GM19452 (cell line): ENCODE data around the gene BBS7.

ENCODE experiments used
- ATAC-seq: cut with Tn5 transposase; IDR thresholded peaks from one replicate; pipeline ENCODE4 v1.9.1; 2021; ENCODE audit not compliant: unreplicated experiment

BBS7 gene, protein sequence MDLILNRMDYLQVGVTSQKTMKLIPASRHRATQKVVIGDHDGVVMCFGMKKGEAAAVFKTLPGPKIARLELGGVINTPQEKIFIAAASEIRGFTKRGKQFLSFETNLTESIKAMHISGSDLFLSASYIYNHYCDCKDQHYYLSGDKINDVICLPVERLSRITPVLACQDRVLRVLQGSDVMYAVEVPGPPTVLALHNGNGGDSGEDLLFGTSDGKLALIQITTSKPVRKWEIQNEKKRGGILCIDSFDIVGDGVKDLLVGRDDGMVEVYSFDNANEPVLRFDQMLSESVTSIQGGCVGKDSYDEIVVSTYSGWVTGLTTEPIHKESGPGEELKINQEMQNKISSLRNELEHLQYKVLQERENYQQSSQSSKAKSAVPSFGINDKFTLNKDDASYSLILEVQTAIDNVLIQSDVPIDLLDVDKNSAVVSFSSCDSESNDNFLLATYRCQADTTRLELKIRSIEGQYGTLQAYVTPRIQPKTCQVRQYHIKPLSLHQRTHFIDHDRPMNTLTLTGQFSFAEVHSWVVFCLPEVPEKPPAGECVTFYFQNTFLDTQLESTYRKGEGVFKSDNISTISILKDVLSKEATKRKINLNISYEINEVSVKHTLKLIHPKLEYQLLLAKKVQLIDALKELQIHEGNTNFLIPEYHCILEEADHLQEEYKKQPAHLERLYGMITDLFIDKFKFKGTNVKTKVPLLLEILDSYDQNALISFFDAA

DNA sequence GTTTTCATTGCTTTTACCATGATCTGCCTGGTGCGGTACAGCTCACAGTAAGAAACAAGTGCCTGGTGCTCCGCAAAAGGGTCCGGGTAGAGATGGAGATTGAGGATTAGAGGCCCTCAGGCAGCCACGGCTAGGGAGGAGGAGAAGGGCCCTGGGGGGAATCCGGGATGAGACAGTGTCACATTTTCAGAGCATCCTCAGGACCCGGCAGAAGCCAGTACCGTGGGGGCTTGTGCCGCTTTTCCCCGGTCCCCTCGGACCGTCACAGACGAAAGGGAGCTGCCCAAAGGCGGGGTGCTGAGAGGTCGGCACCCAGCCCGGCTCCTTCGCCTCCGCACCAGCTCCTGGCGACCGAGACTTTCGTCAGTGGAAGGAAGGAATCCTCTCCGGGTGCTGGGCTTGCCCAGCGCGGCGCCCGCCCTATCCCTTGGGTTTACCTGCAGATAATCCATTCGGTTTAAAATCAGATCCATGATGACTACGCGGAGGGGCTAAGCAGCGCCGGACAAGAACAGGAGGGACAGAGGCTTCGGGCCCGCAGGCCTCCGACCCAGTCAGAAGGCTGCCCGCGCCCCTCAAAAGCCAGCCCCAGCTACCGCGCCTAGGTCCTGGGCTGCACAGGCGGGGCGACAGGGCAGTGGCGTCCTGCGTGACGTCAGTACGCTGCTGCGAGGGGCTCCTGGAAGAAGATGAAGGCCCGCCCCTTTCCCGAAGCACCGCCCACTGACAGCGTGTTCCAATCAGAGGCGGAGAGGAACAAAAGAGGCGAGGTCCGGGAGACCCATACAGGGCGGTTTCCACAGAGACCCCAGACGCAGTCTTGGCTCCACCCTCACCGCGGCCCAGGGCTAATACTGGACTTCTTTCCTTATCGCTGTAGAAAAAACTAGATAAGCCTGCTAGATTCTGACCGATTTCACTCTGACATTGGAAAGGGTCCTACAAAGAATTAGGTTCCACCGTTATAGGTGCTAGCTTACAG, at the start of gene BBS7:
Gene BBS7, minus strand, starts transcription at position 634 of the 982 bp plus-strand sequence. Its CDS starts 161 bp downstream, at position 473.
- ATAC-seq: peak; percentile 99

DNA sequence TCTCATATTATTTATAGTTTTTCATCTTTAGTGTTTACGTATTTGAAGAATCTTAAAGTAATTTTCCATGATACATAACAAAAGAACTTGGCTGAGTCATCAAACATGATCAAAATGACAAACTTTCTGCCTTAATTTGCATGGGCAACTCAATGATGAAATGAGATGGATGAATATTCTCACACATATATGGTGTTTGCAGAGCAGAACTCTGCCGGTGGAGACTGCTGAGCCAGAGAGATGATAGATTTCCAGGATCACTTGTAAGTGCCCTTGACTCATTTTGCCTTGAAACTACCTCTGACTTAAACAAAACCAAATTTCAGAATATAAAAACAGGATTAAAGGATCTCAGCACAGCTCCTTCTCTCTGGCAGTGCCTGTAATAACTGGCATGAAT, 43.4 kb upstream of the BBS7 start:
- ATAC-seq: no peak

DNA sequence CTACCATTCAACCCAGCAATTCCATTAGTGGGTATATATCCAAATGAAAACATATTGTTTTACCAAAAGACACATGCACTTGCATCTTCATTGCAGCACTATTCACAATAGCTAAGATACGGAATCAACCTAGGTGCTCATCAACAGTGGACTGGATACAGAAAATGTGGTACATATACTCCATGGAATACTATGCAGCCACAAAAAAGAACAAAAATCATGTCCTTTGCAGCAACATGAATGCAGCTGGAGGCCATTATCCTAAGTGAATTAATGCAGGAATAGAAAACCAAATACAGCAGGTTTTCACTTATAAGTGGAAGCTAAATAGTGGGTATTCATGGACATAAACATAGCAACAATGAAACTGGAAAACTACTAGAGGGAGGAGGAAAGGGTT, 38.1 kb upstream of the BBS7 start:
- ATAC-seq: no peak

DNA sequence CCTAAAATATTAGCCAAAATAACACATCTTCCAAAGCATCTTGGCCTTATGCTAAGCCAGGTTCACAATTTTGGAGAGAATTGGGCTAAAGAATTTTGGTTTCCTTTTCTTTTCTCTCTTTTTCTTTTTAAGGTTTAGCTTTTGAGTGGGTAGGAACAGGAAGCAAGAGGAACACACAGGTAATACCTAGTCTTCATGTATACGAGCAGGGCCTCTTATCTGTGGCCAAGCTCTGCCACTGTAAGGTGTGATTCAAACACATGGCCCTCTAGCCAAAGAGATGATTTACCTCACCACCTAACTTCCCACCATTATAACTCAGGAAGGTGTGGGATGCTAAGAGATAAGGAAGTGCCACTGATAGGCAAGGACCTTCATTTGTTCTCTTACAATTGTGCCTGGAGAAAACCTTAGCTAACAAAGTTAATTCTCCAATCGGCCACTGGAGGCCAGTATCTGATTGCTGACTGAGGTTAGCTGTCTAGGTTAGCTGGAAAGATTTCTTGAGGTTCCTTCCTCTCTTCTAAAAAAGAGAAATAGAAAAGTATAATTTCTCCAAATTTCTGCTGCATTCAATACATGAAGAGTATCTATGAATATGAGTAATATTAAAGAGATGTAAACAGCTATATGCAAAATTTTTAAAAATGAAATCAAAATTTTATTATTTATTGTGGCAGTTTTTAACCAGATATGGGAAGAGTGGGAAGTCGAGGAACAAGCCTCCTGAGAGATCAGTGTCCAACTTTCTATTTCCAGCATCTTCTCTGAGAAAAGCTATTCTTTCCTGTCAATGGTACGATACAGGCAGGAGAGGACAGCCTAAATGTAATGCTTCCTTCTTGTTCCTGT, 30.1 kb upstream of the BBS7 start:
- ATAC-seq: peak; percentile 92

DNA sequence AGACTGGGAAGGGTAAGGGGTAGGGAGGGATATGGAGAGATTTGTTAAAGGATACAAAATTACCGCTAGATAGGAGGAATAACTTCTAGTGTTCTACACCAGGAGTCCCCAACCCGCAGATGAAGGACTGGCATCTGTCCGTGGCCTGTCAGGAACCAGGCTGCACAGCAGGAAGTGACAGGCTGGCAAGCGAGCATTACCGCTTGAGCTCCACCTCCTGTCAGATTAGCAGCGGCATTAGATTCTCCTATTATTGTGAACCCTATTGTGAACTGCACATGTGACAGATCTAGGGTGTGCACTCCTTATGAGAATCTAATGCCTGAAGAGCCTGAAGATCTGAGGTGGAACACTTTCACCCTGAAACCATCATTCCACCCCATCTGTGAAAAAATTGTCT, 27.9 kb upstream of the BBS7 start:
- ATAC-seq: no peak

DNA sequence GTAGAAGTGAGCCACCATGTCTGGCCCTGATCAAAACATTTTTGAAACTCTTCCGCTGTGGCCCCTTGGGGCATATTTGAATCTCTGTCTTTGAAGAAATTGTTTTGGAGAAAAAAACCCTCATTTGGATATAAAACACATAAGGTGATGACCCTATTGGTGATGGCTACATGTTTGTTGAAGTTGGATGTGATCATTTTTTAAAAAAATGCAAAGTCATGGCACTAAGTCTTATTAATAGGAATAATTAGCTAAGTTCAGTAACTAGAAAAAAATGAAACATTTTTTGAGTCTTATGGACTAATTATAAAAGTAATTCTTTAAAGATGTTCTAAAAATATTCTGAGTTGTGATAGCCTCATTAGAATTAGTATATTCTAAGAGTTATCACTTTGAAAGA, 17.9 kb upstream of the BBS7 start:
- no peak for ATAC-seq

DNA sequence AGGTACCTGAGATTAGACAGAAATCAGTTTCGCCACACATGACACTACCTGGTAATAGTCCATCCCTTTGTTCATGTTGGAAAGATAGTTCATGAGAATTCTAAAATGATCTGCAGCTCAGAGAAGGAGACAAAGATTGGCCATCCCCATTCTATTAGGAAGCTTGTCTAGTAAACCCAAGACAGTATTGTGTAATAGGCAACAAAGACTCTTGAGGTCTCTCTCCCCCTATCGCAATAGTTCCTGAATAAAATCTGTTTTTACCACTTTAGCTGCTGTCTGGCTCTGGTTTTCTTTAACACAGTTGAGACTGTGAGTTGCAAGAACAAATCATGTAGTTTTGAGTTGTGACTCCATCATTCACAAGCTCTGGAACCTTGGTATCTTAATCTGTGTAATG, 14.8 kb upstream of the BBS7 start:
- no peak for ATAC-seq

DNA sequence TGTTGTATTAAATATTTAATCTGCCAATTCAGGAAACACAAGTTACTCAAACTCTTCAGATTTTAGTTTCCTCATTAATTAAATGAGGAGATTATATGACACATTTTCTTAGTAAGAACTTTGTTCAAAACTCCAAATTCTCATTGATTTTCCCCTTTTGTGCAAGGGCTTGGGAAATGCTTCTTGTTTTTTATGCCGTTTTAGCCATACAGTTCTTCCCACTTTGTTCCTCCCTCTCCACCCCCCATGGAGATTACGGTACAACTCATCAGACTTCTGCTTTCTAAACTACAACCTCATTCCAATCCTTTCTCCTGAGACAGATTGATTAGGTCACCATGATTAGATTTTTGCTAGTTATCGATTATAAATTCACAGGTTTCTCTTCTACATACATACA, 10.9 kb upstream of the BBS7 start:
- no peak for ATAC-seq

DNA sequence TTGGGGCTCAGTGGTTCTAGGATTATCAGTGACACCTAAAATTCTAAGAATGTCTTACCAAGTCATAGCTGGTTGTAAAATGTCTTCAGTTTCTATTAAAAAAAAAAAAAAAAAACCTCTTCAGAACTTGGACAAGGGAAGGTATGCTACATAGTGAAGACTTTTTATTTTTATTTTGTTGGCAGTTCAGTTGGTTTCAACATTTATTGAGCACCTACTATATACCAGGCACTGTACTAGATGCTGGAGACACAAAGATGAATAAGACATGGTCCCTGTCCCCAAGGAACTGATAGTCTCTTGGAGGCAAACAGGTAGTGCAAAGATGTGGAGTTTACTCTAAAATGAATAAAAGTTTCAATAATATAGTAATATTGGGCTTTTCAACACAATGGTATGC, 8.9 kb upstream of the BBS7 start:
- ATAC-seq: no peak

DNA sequence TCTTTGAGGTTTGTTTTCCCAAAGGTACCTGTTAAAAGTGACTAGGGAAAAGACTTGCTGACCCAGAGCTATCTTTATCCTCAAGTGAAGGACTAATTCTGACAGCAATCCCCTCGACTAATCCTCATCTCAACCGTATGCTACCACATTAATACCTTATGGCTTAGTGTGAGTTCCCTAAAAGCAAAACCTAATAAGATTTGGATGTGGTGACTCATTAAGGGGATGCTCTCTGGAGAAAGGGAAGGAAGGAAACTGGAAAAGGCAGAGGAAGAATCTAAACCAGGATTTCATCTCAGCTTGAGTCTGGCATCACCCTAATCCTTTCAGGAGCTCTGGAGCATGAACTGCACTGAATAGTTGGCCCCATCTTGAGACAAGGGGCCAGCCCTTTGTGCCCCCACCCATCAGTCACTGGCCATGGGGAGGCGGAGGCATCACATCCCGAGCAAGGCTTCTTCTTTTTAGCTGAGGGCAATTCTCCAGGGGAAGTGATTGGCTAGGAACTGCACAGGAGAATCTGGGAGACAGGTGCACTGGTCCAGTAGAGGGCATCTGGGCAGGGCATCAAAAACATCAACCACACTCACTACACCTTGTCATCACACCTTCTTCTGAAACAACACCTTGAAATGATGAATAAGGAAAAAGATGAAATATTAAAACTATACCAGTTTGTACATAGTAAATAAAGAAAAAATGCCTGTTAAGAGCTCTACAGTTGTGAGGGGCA, 6.9 kb upstream of the BBS7 start:
- ATAC-seq: no peak

DNA sequence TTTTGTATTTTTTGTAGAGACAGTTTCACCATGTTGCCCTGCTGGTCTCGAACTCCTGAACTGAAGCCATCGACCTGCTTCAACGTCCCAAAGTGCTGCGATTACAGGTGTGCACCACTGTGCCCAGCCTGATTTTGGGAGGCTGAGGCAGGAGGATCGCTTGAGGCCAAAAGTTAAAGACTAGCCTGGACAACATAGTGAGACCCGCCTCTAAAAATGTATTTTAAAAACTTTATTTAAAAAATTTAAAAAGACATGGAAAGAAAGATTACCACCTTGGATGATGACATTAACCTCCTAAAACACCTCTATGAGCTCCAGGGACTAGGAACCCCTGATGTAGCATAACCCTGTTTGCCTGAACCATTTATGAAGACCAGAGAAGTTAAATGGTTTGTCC, 5.8 kb upstream of the BBS7 start:
- ATAC-seq: no peak

DNA sequence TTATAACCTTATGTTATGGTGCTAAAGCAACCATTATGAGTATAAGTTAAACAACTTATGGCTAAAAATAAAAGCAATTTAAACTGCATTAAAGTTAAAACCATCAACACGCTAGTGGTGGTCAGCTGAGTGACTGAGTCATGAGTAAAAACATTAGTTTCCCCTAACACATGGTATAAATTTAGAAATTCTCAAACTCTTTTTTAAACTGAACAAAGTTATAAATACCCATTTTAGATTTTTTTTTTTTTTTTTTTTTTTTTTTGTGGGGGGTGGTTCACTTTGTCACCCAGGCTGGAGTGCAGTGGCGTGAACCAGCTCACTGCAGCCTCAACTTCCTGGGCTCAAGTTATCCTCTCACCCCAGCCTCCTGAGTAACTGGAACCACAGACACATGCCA, 5.4 kb upstream of the BBS7 start:
- ATAC-seq: no peak

DNA sequence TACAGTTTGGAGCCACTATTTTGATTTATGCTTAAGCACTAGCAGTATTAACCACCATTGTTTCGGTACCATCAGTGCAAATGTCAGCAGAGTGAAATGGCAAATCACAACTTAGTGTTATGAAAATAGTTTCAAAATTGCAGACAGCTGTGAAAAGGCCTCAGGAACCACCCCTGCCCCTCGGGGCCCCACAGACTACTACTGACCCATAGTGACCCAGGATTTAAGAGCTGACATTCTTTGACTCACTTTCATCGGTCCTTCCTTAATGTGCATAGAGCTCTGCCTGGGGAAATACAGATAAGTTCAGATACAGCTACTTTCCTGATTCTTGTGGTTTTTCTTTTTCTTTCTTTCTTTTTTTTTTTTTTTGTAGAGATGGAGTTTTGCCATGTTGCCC, 3.3 kb upstream of the BBS7 start:
- no peak for ATAC-seq

DNA sequence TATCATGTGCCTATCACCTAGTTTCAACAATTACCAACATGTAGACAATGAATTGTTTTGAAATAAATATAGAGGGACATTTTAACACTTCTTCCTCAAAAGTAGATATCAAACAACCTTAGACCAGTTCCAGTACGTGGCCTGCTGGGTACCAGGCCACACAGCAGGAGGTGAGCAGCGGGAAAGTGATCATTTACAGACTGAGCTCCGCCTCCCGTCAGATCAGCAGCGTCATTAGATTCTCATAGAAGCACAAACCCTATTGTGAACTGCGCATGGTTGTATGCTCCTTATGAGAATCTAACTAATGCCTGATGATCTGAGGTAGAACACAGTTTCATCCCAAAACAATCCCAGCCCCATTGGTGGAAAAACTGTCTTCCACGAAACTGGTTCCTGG, 6.5 kb downstream of the BBS7 start:
- ATAC-seq: no peak

DNA sequence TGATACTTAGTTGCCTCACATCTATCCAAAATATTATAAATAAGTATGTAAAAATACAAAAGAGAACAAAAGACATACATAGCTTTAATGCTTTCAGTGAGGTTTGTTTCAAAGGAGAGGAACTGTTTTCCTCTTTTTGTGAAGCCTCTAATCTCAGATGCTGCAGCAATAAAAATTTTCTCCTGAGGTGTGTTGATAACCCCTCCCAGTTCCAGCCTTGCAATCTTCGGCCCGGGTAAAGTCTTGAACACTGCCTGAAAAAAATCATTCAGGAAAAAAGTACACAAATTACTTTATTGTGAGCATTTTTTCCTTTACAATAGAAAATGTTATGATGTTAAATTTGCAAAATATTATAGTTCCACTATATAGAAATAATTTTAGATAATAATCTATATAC, 8.8 kb downstream of the BBS7 start:
- ATAC-seq: no peak

DNA sequence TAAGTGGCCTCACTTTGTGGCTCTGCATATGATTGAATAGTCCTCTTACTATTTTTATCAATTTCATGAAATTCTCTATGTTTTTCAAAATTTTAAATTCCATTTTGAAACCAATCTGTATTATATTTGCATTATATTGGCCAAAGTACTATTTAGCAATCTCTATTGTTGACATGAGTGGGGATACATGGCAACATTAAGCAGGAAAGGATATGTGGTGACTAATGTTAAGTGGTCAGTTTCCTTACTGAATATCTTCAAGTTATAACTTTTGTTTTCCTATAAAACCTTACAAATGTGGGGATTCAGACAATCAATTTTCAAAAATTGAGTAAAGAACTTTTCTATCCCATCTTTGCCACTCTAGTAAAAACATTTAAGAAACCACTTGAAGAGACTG, 10.2 kb downstream of the BBS7 start:
- no peak for ATAC-seq

DNA sequence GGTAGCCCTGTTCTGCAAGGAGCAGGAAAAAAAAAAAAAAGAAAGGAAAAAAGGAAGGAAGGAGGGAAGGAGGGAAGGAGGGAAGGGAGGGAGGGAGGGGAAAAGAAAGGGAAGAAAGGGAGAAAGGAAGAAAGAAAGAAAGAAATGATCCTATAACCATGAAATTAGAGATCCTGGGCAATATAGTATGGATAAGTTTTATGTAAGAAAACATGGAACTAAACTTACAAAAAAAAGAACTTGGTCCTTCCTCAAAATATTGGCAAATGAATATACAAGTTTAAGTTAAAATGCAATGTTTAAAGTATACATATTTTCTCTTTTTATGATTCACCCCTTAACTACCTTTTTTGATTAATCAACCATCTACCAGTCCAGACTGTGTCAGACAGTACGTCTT, 18.9 kb downstream of the BBS7 start:
- no peak for ATAC-seq

DNA sequence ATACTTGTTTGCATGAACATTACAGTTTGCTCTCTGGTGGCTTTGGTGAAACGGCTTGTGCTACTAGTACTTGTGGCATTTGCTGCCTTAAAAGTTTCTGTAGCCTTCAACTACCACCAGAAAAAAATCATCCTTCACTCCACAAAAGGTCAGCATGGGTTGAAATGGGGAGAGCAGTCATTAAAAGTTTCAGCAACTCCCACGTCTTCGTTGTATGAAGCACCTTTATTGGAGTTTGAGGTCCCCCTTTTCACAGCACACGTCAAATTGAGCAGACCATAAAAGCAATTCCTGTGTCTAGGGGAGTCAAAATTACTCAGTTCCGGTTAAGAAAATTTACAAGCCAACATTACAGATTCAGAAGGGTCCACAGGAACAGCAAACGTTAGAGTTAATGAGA, 23.6 kb downstream of the BBS7 start:
- ATAC-seq: no peak

DNA sequence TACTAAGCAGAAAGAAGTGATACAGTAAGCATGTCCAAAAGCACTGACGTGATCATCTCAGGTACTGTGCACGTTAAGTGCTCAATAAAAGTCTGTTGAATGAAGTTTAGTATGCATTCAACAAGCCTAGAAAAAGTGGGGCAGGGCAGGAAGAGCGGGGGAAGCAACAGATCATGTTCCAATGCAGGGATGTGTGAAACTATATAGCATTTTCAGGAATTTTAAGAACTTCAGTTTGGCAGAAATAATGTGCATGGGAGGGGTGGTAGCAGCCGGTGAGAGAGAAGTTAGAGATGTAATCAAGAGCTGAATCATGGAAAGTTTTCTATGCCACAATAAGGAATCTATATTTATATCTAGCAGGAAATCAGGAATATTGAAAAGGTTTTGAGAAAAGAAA, 27.4 kb downstream of the BBS7 start:
- ATAC-seq: no peak

DNA sequence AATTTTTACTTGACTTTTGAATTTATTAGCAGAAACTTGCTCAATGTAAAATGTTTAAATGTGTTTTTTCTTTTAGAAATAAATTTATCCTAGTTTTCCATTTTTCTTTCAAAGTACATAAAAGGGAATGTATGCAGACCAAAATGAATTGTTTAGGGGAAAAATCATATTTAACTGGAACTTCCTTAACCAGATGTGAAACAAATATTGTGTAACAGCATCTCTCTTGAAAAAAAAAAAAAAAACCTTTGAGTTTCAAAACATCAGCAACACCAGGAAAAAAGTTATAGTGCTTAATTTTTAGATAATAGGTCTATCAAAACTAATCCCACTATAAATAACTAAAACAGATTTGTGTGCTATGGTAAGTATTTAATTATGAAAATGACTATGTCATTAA, 32.1 kb downstream of the BBS7 start:
- ATAC-seq: no peak
